Fibroblast of upper back skin (primary cell): Measurements from ENCODE around the gene TM7SF3.
A peak's percentile ranks its signal among the peaks of the same experiment; 100 is the strongest.

ENCODE experiments used
- DNase-seq: peaks from one replicate; pipeline ENCODE4 v3.0.0-alpha.2; 2013

TM7SF3 gene

DNA sequence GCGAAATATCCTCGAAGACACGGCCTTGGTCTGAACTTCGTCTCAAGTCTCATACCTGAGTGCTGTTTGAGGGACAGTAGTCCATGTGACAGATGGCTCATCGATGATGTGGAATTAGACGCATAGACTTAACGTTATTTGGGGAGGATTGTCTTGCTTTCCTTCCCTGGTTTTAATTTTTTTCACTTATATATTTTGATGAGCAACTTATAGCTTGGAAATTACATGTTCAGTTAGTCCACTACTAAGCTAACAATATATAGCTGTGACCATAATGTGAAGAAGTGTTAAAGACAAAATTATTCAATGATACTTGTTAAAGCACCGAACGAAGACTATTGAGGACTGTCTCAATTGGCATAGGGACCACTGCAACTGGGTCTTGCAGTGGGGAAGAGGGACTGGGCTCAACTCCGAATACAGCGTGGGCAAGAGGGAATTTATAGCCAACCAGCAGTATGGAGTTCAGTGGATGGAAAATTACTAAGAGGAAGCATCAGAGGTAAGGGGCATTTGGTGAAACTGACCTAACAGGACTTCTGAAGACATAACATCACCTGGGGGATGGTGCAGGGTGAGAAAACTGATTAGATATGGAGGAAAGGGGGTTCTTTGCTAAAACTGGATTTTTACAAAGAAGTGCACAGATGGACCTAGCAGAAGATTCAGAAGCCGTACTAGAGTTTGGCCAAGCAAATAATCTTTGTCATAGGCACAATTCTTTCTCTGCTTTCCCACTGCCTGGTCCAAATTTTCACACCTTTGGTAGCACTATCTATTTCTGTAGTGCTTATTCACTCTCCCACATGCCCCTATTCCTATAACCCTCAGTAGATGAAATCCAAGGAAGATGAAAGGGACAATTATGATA lies 910 bp upstream of the TM7SF3 start:
- DNase-seq = no peak

DNA sequence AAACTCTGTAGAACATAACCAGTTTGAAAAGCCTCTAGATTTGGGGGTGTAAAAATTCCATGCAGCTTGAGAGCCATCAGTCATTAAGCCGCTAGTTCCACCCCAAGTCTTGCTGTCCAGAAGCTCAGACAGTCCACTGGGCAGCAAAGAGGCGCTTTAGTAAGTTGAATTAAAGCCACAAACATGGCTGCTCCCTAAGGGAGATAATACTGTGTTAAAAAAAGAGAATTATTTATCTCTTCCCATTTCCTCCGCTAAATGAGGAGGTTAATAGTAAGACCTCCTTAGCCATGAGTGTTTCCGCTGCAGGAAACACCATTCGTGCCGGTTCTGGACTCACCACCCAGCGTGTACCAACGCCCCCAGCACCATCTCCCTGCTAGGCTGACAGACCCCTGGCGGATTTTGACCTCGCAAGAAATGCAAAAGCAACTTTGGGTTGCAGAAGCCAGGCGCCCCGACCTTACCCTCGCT lies 536 bp downstream of the TM7SF3 start:
- DNase-seq = peak; percentile 8

- DNase-seq = no peak
Measured at GRCh38 chr12:27012982-27013255, 1.3 kb downstream of the TM7SF3 start.

- no peak for DNase-seq
Measured at GRCh38 chr12:27012239-27012981, 1.8 kb downstream of the TM7SF3 start.

GRCh38 chr12:27009881-27010301 lies 4.3 kb downstream of the TM7SF3 start:
- no peak for DNase-seq

- no peak for DNase-seq
Measured at GRCh38 chr12:27008081-27008480, 6.1 kb downstream of the TM7SF3 start.

- DNase-seq = no peak
Measured at GRCh38 chr12:27006797-27007467, 7.3 kb downstream of the TM7SF3 start.

GRCh38 chr12:27005495-27005894 lies 8.7 kb downstream of the TM7SF3 start:
- DNase-seq = no peak

DNA sequence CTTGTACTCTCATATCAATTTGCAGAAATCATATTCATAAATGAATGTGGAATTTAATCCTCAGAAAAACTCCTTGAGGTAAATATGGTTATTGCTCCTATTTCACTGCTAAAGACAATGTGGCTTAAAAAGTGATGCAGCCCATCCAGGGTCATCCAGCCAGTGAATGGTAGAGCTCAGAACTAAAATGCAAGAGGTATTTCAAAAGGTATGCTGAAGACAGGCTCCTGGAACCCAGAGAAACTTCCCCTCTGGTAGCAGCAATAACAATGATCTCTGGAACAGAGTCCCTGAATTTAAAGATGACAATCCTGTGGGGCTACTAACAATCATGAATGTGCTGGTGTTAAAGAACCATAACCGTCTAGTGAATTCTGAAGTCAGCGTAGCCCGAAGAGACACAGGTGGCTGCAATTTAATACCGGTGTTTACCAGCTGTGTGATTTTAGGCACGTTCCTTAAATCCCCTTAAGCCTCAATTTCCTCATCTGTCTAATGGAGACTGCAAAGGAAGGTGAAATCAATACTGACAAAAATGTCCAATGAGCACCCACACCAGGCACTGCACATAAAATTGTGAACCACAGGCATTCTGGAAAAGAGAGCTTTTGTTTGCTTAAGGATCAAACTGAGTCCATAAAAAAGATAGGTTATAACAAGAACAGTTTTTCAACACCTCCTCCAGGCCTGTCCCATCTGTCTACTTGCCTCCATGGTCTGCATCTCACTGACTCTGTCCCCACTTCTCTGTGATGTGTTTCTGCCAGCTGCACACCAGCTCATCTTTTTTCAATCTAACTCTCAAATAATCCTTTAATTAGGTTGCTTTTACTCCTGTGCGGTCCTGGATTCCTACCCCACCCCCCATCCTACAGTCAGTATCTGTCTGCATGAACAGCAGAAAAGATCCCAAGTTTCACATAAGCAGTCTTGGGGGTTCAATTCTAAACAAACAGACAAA lies 10.5 kb downstream of the TM7SF3 start:
- no peak for DNase-seq

GRCh38 chr12:27002141-27002540 lies 12.0 kb downstream of the TM7SF3 start:
- no peak for DNase-seq

- DNase-seq = no peak
Measured at GRCh38 chr12:27001663-27002062, 12.5 kb downstream of the TM7SF3 start.

GRCh38 chr12:27000961-27001360 lies 13.2 kb downstream of the TM7SF3 start:
- DNase-seq = no peak

DNA sequence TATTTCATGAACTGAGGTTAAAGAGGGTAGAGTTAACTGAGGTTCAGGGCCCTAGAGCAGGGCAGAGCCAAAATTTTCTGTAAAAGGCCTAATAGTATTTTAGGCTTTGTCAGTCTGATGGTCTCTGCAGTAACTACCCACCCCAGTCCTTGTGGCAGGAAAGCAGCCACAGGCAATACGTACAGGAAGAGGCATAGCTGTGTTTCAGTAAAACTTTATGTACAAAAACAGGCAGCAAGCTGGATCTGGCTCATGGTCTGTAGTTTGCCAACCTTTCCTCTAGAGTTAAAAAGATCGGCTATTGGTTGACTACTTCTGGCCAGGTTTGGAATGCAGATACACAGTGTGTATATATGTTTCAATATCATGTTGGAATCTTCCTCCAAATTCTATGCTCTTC lies 17.2 kb downstream of the TM7SF3 start:
- no peak for DNase-seq

DNA sequence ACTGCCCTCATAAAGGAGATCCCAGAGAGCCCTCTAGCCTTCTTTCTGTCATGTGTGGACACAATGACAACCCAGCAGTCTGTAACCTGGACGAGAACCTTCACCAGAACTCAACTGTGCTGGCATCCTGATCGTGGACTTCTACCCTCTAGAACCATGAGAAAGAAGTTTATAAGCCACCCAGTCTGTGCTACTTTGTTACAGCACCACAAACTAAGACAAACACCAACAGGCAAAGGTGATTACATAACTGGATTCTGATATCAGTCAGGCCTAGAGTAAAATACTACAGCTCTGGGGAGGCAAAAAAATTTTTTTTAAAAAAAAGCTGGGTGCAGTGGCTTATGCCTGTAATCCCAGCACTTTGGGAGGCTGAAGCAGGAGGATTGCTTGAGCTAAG lies 18.5 kb downstream of the TM7SF3 start:
- no peak for DNase-seq

DNA sequence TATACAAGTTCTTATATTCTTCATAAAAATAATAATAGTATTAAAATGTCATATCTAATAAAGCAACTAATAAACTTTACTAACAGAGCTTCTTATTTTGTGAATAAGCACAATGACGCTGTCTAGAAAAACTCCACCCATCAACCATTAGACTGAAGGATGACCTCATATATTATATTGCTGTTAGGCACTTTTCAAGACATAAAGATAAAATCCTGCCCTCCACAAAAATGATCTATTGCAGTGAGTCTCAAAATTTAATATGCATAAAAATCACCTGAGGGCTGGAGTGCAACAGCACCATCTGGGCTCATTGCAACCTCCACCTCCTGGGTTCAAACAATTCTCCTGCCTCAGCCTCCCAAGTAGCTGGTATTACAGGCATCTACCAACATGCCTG lies 20.1 kb downstream of the TM7SF3 start:
- no peak for DNase-seq

DNA sequence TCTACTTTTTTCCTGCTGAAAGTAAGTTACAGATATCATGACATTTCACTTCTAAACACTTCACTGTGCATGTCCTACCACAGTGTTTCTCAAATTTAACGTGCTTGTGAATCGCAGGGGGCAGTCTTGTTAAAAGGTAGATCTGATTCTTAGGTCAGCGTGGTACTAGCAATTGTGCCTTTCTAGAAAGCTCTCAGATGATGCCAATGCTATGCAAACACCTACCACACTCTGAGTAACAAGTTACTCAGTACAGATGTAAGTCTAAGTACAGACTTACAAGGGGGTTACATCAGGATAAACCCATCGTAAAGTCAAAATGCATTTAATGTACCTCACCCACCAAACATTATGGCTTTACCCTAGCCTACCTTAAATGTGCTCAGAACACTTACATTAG lies 22.4 kb downstream of the TM7SF3 start:
- no peak for DNase-seq

GRCh38 chr12:26989873-26990272 lies 24.3 kb downstream of the TM7SF3 start:
- DNase-seq = no peak

GRCh38 chr12:26988703-26989102 lies 25.5 kb downstream of the TM7SF3 start:
- DNase-seq = no peak

GRCh38 chr12:26987634-26988424 lies 26.4 kb downstream of the TM7SF3 start:
- DNase-seq = no peak

DNA sequence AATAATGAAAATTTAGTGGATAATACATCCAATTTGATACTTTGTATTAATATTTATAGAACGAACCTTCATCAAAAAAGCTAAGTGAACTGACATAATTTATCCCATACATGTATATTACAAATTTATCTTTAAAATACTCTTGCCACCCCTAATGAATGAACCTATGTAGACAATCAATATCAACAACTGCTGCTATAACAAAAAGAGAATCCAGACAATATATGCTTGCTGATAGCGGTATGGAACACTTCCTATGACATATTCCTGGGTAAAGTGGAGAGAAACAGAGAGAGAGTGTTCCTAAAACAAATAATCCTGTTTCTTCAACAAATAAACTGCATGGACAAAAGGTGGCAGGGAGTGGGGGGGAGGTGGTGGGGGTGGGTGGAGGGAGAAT lies 31.3 kb downstream of the TM7SF3 start:
- no peak for DNase-seq

DNA sequence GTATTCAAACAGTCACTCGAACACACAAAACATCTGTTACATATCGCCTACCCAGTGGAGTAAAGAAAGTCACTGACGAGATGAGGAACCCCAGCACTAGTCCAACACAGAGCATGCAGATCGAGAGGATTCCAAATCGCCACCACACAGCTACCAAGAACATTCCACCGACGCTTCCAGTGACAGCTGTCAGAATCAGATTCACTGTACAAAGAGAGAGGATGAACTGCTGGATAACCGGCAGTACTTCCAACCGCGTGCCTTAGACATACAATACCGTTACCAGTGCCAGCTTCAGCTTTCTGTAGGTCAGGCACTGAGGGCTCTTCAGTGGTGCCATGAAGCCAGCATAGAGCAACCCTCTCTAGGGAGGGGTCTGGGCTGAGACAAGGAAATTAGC lies 34.5 kb downstream of the TM7SF3 start:
- no peak for DNase-seq

DNA sequence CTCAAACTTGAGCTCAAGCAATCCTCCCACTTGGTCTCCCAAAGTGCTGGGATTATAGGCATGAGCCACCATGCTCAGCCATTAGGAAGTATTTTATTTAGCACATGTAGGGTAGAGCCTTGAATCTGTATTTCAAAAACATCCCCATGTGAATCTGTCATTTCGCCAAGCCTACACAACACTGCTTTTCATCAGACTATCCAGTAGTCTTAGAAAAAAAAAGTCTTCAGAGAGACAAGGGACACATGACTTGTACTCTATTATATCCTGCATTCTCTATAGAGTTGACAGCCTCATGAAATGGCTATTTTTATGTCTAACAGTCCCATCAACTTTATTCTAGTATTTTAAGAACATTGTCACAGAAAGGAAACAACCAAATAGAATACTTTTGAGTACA lies 35.4 kb downstream of the TM7SF3 start:
- no peak for DNase-seq
